Neuronal stem cell (in vitro differentiated cells): ENCODE measurements around the gene PREB.

ENCODE experiments used
- DNase-seq: peaks from one replicate; pipeline ENCODE4 v3.0.0-alpha.2; 2013; ENCODE audit warnings: low spot score
- H2AFZ ChIP-seq: one replicate; pipeline ENCODE4 v1.6.1; 2013; ENCODE audit warnings: mild to moderate bottlenecking, low read length, inconsistent platforms
- H2AK5ac ChIP-seq: 2 replicates; pipeline ENCODE4 v1.6.1; 2013; ENCODE audit warnings: low read depth, mild to moderate bottlenecking, inconsistent platforms, low read length, moderate library complexity, mixed read lengths
- H2BK120ac ChIP-seq: 2 replicates; pipeline ENCODE4 v1.6.1; 2013; ENCODE audit warnings: low read depth, mild to moderate bottlenecking, inconsistent platforms, low read length, moderate library complexity, mixed read lengths
- H2BK12ac ChIP-seq: one replicate; pipeline ENCODE4 v1.6.1; 2013; ENCODE audit warnings: low read length, inconsistent platforms
- H2BK15ac ChIP-seq: 2 replicates; pipeline ENCODE4 v1.6.1; 2013; ENCODE audit warnings: mild to moderate bottlenecking, low read length, inconsistent platforms, mixed read lengths
- H2BK5ac ChIP-seq: one replicate; pipeline ENCODE4 v1.6.1; 2013; ENCODE audit warnings: inconsistent platforms, mild to moderate bottlenecking, low read length, moderate library complexity
- H3K14ac ChIP-seq: one replicate; pipeline ENCODE4 v1.6.1; 2013; ENCODE audit warnings: low read length, inconsistent platforms
- H3K18ac ChIP-seq: 2 replicates; pipeline ENCODE4 v1.6.1; 2013; ENCODE audit warnings: low read length, inconsistent platforms
- H3K23ac ChIP-seq: 2 replicates; pipeline ENCODE4 v1.6.1; 2013; ENCODE audit warnings: low read depth, mild to moderate bottlenecking, mixed read lengths, low read length, inconsistent platforms; ENCODE audit not compliant: poor library complexity
- H3K27ac ChIP-seq: replicated peaks from 3 replicates; pipeline ENCODE4 v1.5.1; 2013; ENCODE audit warnings: low read length, inconsistent platforms
- H3K27me3 ChIP-seq, 3 experiments: 2 replicates each; pipeline ENCODE4 v1.6.1; 2013; ENCODE audit warnings: low read length in 3 of 3, mild to moderate bottlenecking in 2 of 3, inconsistent platforms in 1 of 3, low read depth in 1 of 3, mixed read lengths in 1 of 3, moderate library complexity in 1 of 3; ENCODE audit not compliant: control insufficient read depth in 3 of 3, insufficient read depth in 3 of 3
- H3K36me3 ChIP-seq, 2 donors: replicated peaks in 1 of 2; 2 replicates each; pipeline ENCODE4 v1.6.1; 2013; ENCODE audit warnings: low read length in 2 of 2; ENCODE audit not compliant: control insufficient read depth in 2 of 2, insufficient read depth in 2 of 2
- H3K4ac ChIP-seq: 2 replicates; pipeline ENCODE4 v1.6.1; 2013; ENCODE audit warnings: inconsistent platforms, mild to moderate bottlenecking, low read length, moderate library complexity
- H3K4me1 ChIP-seq, 2 donors: 1 replicate in 1 of 2; 2 replicates in 1 of 2; pipeline ENCODE4 v1.6.1; 2013; ENCODE audit warnings: low read length in 2 of 2, low read depth in 1 of 2; ENCODE audit not compliant: control insufficient read depth in 2 of 2, insufficient read depth in 1 of 2
- H3K4me2 ChIP-seq: one replicate; pipeline ENCODE4 v1.6.1; 2013; ENCODE audit warnings: mild to moderate bottlenecking, low read length, inconsistent platforms; ENCODE audit not compliant: insufficient read depth, poor library complexity, severe bottlenecking
- H3K4me3 ChIP-seq, 2 donors: 2 replicates each; pipeline ENCODE4 v1.5.1; 2013; ENCODE audit warnings: low read length in 2 of 2, mild to moderate bottlenecking in 2 of 2, inconsistent platforms in 1 of 2, moderate library complexity in 1 of 2
- H3K79me1 ChIP-seq: one replicate; pipeline ENCODE4 v1.6.1; 2013; ENCODE audit warnings: low read depth, mild to moderate bottlenecking, inconsistent platforms, low read length, moderate library complexity
- H3K9ac ChIP-seq: one replicate; pipeline ENCODE4 v1.6.1; 2013; ENCODE audit warnings: mild to moderate bottlenecking, low read depth, low read length, inconsistent platforms; ENCODE audit not compliant: poor library complexity
- H3K9me3 ChIP-seq, 2 donors: replicated peaks in 1 of 2; 2 replicates each; pipeline versions ENCODE3 to v1.6.1; 2013; ENCODE audit warnings: low read length in 2 of 2, mild to moderate bottlenecking in 2 of 2, inconsistent platforms in 1 of 2, low read depth in 1 of 2, mixed read lengths in 1 of 2, moderate library complexity in 1 of 2; ENCODE audit not compliant: control insufficient read depth in 2 of 2, insufficient read depth in 1 of 2
- H4K8ac ChIP-seq: one replicate; pipeline ENCODE4 v1.6.1; 2013; ENCODE audit warnings: low read depth, mild to moderate bottlenecking, inconsistent platforms, low read length, moderate library complexity
- H4K91ac ChIP-seq: one replicate; pipeline ENCODE4 v1.6.1; 2013; ENCODE audit warnings: low read length, low read depth, mild to moderate bottlenecking, inconsistent platforms; ENCODE audit not compliant: poor library complexity
- WGBS, 2 donors: extraction: QIAGEN DNeasy Blood & Tissue Kit; methylation state at CpG; one replicate each; pipeline ENCODE4 v1.1.7; 2013; ENCODE audit warnings: missing lambda C conversion rate in 2 of 2, mixed read lengths in 1 of 2; ENCODE audit not compliant: insufficient read length in 2 of 2, insufficient replicate concordance in 1 of 2; ENCODE audit errors: extremely low coverage in 2 of 2; 5-methylcytosine and 5-hydroxymethylcytosine counted together

PREB gene

GRCh38 chr2:27150639-27151230 is 16.3 kb upstream of the PREB start:
- no peak overlapping the region for H3K4me3 ChIP-seq
- no peak overlapping the region for H3K23ac ChIP-seq
- no peaks in the 10 kb centered on the region for H3K9me3 ChIP-seq
- no peak overlapping the region for H3K4me2 ChIP-seq
- no peaks in the 10 kb centered on the region for H3K79me1 ChIP-seq
- H2AFZ ChIP-seq, result no peak overlapping the region
- H3K9ac ChIP-seq, result no peak overlapping the region
- peaks cover 0 to 63% (median 0%) of the 10 kb centered on the region in 3 experiments for H3K27me3 ChIP-seq
- H2BK12ac ChIP-seq, result no peak overlapping the region
- H3K36me3 ChIP-seq, result no peaks in the 10 kb centered on the region
- no peak overlapping the region for H2BK120ac ChIP-seq
- H3K18ac ChIP-seq, result no peak overlapping the region
- H2AK5ac ChIP-seq, result no peak overlapping the region
- no peak overlapping the region for H3K27ac ChIP-seq
- WGBS, 2 donors, result no CpG with 5 or more reads among the region's 8 CpGs
- peaks cover 0 to 2% of the 10 kb centered on the region in 2 donors for H3K4me1 ChIP-seq
- H4K91ac ChIP-seq, result no peak overlapping the region
- H4K8ac ChIP-seq, result no peak overlapping the region
- no peak overlapping the region for H3K4ac ChIP-seq
- DNase-seq, result no peak
- no peak overlapping the region for H2BK15ac ChIP-seq
- no peak overlapping the region for H2BK5ac ChIP-seq
- H3K14ac ChIP-seq, result no peak overlapping the region

DNA sequence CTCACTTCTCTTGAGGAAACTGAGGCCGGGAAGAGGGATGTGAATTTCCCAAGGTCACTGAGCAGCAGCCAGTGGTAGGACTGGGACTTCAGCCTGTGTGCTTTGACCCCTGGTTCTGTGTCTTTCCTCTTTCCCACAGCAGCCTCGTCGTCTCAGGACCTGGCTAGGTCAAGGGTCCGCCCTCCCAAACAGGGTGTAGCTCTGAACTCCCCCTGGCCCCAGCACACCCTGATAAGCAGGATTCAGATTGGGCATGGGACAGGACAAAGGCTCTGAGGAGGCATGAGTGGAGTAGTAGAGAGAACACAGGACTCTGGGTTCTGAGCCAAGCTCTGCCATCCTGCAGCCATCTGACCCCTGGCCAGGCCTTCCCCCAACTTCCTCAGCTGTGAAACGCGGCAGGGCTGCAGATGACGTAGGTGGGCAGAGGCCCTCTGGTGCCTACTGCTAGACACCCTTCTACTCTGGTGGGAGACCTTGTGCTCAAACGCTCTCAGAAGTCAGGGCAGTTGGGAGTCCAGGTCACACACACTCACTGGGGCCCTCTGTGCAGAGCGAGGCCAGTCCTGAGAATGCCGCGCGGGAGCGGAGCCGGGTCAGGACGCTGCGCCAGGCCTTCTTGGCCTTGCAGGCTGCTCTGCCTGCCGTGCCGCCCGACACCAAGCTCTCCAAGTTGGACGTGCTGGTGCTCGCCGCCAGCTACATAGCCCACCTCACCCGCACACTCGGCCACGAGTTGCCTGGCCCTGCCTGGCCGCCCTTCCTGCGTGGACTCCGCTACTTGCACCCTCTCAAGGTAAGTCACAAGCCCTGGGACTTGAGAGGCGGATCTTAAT is 15.4 kb upstream of the PREB start:
- no peaks in the 10 kb centered on the region for H3K79me1 ChIP-seq
- no peaks in the 10 kb centered on the region for H3K9me3 ChIP-seq
- H4K8ac ChIP-seq, result no peak overlapping the region
- no peak overlapping the region for H4K91ac ChIP-seq
- no peak overlapping the region for H2AK5ac ChIP-seq
- H3K27ac ChIP-seq, result no peak overlapping the region
- H3K18ac ChIP-seq, result peak overlapping the region; percentile 38
- H3K9ac ChIP-seq, result peak overlapping the region; percentile 2
- H3K23ac ChIP-seq, result peak overlapping the region; percentile 37
- no peak overlapping the region for H2BK12ac ChIP-seq
- peaks cover 0 to 63% (median 0%) of the 10 kb centered on the region in 3 experiments for H3K27me3 ChIP-seq
- H3K4me2 ChIP-seq, result no peak overlapping the region
- no peak overlapping the region for H2BK120ac ChIP-seq
- no peak overlapping the region for H2AFZ ChIP-seq
- H3K4me1 ChIP-seq, result no peaks in the 10 kb centered on the region
- no peaks in the 10 kb centered on the region for H3K36me3 ChIP-seq
- no CpG with 5 or more reads among the region's 29 CpGs for WGBS, 2 donors
- no peak for DNase-seq
- peak overlapping the region; percentile 38 for H2BK15ac ChIP-seq
- H2BK5ac ChIP-seq, result no peak overlapping the region
- no peak overlapping the region for H3K4me3 ChIP-seq
- no peak overlapping the region for H3K4ac ChIP-seq
- no peak overlapping the region for H3K14ac ChIP-seq

DNA sequence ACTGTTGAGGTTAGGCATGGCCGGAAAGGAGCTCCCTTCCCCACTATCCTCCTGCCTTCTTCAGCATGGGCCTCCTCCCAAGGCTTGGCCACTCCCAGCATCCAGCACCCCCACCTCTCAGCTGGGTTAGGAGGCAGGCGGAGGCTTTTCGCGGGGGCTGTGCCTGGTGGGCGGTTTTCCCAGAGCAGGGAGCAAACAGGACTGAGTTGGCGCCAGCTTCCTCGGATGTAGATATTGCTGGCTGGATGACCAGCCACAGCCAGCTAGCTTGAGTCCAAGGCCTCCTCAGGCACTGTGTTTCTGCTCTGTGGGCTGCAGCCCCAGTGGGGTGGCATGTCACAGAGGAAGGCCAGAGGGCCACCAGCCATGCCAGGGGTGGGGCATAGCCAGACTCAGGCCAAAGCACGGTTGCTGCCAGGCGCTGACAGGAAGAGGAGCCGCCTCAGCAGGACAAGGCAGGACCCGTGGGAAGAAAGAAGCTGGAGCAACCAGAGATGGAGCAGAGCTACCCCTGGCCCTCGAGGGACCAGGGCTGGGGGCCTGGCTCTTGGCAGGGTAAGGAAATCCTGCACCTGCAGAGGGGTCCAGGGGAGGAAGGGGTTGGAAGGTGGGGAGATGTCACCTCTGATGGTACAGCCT is 14.5 kb upstream of the PREB start, which contains the start of gene TCF23:
Gene TCF23 (plus strand): TSS at position 204 of the 639 bp plus-strand sequence. CDS start 130 bp downstream, at position 334.
- Histone ChIP-seq H3K36me3 (no peaks in the 10 kb centered on the region), H3K4me2 (no peak within 1 kb of the TSS), H3K4ac (no peak within 1 kb of the TSS), H3K23ac (no peak within 1 kb of the TSS), H3K14ac (no peak within 1 kb of the TSS), H2BK15ac (peak within 1 kb of the TSS; percentile 38), H3K18ac (peak within 1 kb of the TSS; percentile 38), H3K4me3 (no peak within 1 kb of the TSS), H3K4me1 (no peaks in the 10 kb centered on the region), H3K79me1 (no peaks in the 10 kb centered on the region), H3K27me3 (peaks cover 0 to 57% (median 0%) of the 10 kb centered on the region in 3 experiments), H3K9me3 (no peaks in the 10 kb centered on the region), H4K8ac (no peak within 1 kb of the TSS), H2BK5ac (no peak within 1 kb of the TSS), H3K27ac (no peak within 1 kb of the TSS), H4K91ac (peak within 1 kb of the TSS; percentile 33), H3K9ac (no peak within 1 kb of the TSS), H2BK12ac (no peak within 1 kb of the TSS), H2AK5ac (no peak within 1 kb of the TSS), H2BK120ac (peak within 1 kb of the TSS; percentile 88), H2AFZ (no peak within 1 kb of the TSS)
- DNase-seq, result no peak
- no CpG with 5 or more reads among the region's 12 CpGs for WGBS, 2 donors

- WGBS, 2 donors, result no CpG with 5 or more reads among the region's 8 CpGs
Measured at GRCh38 chr2:27147935-27148334, 13.5 kb upstream of the PREB start.

More at GRCh38 chr2:27147935-27148334, 13.5 kb upstream of the PREB start:
- H3K36me3 ChIP-seq, result no peaks in the 10 kb centered on the region
- H3K14ac ChIP-seq, result no peak overlapping the region
- no peak overlapping the region for H4K91ac ChIP-seq
- no peak for DNase-seq
- H3K27ac ChIP-seq, result no peak overlapping the region
- no peaks in the 10 kb centered on the region for H3K4me1 ChIP-seq
- no peak overlapping the region for H3K4me3 ChIP-seq
- no peak overlapping the region for H2BK12ac ChIP-seq
- H3K9ac ChIP-seq, result no peak overlapping the region
- no peaks in the 10 kb centered on the region for H3K79me1 ChIP-seq
- no peak overlapping the region for H3K18ac ChIP-seq
- no peak overlapping the region for H3K23ac ChIP-seq
- H2BK120ac ChIP-seq, result no peak overlapping the region
- no peak overlapping the region for H2BK15ac ChIP-seq
- H3K27me3 ChIP-seq, result peaks cover 0 to 48% (median 0%) of the 10 kb centered on the region in 3 experiments
- H3K4ac ChIP-seq, result no peak overlapping the region
- H3K4me2 ChIP-seq, result no peak overlapping the region
- no peak overlapping the region for H4K8ac ChIP-seq
- H3K9me3 ChIP-seq, result no peaks in the 10 kb centered on the region
- H2BK5ac ChIP-seq, result no peak overlapping the region
- no peak overlapping the region for H2AK5ac ChIP-seq
- H2AFZ ChIP-seq, result no peak overlapping the region
